IPS DF 6.9 (cell line): Measurements from ENCODE around the gene AIFM3.

Source experiments
- DNase-seq: peaks from one replicate; pipeline ENCODE4 v3.0.0-alpha.2; 2013; ENCODE audit warnings: low read depth, low spot score
- H3K27ac ChIP-seq: one replicate; pipeline ENCODE4 v1.5.1; 2013; ENCODE audit warnings: low read length, control low read depth
- H3K27me3 ChIP-seq: 2 replicates; pipeline ENCODE4 v1.6.1; 2013; ENCODE audit warnings: mild to moderate bottlenecking, low read length; ENCODE audit not compliant: control insufficient read depth, insufficient read depth
- H3K36me3 ChIP-seq: 2 replicates; pipeline ENCODE4 v1.6.1; 2013; ENCODE audit warnings: low read length; ENCODE audit not compliant: control insufficient read depth, insufficient read depth
- H3K4me1 ChIP-seq: 2 replicates; pipeline ENCODE4 v1.6.1; 2013; ENCODE audit warnings: low read length; ENCODE audit not compliant: control insufficient read depth, insufficient read depth
- H3K4me3 ChIP-seq: 2 replicates; pipeline ENCODE4 v1.5.1; 2013; ENCODE audit warnings: mild to moderate bottlenecking, low read length
- H3K9me3 ChIP-seq: 2 replicates; pipeline ENCODE4 v1.6.1; 2013; ENCODE audit warnings: low read length, inconsistent platforms; ENCODE audit not compliant: control insufficient read depth, insufficient read depth
- WGBS: extraction: QIAGEN DNeasy Blood & Tissue Kit; methylation state at CpG from one replicate; pipeline ENCODE4 v1.1.7; 2013; ENCODE audit warnings: mixed read lengths, missing lambda C conversion rate; ENCODE audit not compliant: insufficient read length, insufficient coverage; 5-methylcytosine and 5-hydroxymethylcytosine counted together

AIFM3 gene

DNA sequence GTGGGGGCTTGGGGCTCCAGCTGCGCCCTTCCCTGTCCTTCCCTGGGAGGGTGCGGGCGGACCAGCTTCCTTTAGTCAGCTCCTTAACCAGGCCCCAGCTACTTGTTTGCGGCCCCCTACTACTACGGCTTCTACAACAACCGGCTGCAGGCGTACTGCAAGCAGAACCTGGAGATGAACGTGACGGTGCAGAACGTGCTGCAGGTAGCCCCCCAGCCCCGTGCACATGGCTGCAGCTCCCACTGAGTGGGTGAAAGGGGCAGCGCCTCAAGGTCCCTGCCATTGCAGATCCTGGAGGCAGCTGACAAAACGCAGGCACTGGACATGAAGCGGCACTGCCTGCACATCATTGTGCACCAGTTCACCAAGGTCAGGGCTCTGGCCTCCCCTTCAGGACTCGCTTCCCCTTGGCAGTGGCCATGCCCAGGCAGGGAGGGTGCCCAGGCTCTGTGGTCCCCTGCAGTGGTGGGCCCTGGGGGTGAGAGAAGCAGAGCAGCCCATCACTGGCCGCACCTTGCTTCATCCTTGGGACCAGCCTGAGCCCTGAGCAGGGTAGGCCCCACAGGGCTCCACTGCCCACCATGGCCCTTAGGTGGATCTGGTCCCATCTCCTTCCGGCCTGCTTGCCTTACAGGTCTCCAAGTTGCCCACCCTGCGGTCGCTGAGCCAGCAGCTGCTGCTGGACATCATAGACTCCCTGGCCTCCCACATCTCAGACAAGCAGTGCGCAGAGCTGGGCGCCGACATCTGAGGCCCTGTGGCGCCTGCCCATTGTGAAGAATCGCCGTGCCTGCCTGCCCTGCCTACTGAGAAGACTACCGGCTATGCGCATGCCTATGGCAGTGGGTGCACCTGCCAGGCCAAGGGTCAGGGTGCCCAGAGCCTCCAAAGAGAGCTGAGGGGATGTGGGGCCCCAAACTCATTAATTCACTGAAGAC, 29.8 kb downstream of the AIFM3 start:
- H3K4me3 ChIP-seq, result no peak overlapping the region
- H3K27ac ChIP-seq, result no peak overlapping the region
- H3K36me3 ChIP-seq, result peaks cover 19% of the 10 kb centered on the region
- no peaks in the 10 kb centered on the region for H3K9me3 ChIP-seq
- no peaks in the 10 kb centered on the region for H3K27me3 ChIP-seq
- no peak for DNase-seq
- no CpG with 5 or more reads among the region's 27 CpGs for WGBS
- peaks cover 2% of the 10 kb centered on the region for H3K4me1 ChIP-seq

DNA sequence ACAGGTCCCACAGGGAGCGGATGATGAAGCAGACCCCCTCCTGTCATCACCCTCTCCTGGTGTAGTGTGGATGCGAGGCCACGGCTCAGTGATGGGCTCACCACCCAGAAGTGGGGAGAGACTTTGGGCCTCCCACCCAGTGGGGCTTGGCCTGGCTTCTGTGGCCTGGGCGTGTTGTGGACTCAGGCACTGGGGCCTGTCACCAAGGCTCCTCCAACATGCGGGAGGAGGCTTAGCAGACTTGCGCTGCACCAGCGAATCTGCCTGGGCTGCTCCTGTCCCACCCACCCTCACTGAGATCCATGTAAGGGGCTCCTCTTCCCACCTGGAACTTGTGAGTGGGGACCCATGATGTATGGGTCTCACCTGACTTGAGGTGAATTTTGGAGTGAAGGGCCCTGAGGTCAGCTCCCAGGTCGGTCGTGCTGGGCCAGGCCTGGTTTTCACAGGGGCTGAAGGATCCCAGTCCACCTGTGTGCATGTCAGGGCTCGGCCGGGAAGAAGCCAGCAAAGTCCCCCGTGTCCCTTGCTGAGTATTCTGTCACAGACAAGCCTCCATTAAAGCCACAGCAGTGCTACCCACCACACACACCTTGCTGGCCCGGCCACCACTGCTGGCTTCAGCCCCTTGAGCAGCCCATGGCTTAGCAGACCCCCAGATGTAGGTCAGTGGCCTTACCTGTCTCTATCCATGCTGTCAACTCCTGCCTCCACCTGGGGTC, 30.6 kb downstream of the AIFM3 start:
- Histone ChIP-seq H3K4me1 (peaks cover 2% of the 10 kb centered on the region), H3K36me3 (peaks cover 11% of the 10 kb centered on the region; the same call in 1 of the 2 replicates), H3K27me3 (no peaks in the 10 kb centered on the region), H3K27ac (no peak overlapping the region), H3K9me3 (no peaks in the 10 kb centered on the region), H3K4me3 (no peak overlapping the region)
- no CpG with 5 or more reads among the region's 13 CpGs for WGBS
- no peak for DNase-seq

DNA sequence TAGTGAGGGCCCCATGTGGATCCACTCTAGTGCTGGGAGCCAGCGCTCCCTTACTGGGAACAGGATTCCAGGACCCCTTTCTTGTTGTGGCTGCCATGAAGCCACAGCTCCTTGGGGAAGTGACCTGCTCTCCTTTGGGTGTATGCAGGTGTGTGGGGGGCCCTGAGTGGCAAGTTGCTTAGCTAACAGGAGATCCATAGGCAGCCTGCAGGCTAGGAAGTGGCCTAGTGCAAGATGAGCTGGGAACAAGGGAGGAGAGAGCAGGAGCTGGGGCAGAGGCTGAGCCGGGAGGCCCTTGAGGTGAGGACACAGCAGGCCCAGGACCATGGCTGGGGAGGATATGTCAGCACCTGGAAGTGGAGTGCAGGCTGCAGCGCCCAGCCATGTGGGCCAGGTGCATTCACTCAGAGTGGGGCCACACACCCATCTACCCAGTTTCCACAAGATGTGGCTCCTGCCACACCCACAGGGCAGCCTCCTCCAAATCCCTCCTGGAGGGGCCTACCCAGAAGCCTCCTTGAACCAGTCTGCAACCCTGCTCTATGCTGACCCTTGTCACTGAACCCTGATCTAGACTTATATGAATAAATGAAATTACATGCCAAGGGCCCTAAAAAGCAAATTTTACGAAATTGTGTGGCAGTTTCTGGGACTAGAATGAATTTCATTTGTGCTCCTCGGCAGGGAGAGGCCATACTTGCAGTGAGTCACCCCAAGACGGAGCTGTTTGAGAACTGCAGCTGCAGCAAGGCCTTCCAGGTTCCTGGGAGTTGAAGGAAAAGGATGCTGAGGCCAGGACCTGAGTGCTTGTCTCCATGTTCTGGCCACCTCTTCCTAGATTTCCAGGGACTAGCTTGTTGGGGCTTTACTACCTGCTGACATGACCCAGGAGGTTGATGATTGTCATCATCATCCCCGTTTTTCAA, 31.6 kb downstream of the AIFM3 start:
- no peak for DNase-seq
- Histone ChIP-seq H3K27me3 (no peaks in the 10 kb centered on the region), H3K4me1 (peaks cover 2% of the 10 kb centered on the region), H3K9me3 (no peaks in the 10 kb centered on the region), H3K36me3 (peaks cover 8% of the 10 kb centered on the region; the same call in 1 of the 2 replicates), H3K4me3 (no peak overlapping the region), H3K27ac (no peak overlapping the region)
- no CpG with 5 or more reads among the region's 7 CpGs for WGBS

DNA sequence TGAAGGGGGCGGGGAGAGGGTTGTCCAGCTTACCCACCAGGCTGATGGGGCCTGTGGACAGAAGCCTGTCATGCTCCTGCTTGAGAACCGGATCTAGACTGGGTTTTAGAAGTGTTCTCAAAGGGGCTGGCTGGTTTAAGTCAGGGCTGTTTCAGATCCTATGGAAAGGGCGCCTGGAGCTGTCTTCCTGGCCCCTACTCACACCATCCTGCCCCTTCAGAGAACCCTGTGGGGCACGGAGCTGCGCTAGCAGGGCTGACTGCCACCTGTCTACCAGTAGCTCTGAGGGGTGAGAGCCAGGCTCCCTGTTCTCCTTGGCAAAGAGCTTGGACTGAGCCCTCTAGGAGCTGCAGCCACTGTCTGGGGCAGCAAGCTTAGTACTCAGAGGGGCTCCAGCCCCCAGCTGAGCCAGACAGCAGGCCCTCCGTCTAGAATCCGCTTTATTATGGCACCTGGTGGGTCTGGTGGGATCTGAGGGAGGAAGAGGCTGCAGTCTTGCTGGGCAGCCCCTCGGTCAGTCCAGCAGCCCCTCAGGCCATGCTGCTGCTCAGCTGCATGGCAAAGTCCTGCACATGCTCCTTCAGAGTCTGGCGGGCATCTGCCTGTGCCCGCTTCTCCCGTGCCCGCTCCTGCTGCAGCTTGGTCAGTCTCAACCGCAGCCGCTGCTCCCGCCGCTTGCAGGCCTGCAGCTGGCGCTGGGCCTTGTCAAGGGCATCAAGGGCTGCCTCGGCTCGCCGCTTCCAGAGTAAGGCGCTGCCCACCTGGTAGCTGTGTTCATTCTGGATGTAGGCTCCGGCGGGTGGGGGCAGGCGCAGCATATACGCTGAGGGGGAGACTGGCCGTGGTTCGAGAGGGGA, 32.5 kb downstream of the AIFM3 start:
- Histone ChIP-seq H3K9me3 (no peaks in the 10 kb centered on the region), H3K27me3 (no peaks in the 10 kb centered on the region), H3K4me1 (peaks cover 2% of the 10 kb centered on the region), H3K36me3 (peaks cover 8% of the 10 kb centered on the region; the same call in 1 of the 2 replicates), H3K27ac (no peak overlapping the region), H3K4me3 (no peak overlapping the region)
- no peak for DNase-seq
- no CpG with 5 or more reads among the region's 27 CpGs for WGBS

DNA sequence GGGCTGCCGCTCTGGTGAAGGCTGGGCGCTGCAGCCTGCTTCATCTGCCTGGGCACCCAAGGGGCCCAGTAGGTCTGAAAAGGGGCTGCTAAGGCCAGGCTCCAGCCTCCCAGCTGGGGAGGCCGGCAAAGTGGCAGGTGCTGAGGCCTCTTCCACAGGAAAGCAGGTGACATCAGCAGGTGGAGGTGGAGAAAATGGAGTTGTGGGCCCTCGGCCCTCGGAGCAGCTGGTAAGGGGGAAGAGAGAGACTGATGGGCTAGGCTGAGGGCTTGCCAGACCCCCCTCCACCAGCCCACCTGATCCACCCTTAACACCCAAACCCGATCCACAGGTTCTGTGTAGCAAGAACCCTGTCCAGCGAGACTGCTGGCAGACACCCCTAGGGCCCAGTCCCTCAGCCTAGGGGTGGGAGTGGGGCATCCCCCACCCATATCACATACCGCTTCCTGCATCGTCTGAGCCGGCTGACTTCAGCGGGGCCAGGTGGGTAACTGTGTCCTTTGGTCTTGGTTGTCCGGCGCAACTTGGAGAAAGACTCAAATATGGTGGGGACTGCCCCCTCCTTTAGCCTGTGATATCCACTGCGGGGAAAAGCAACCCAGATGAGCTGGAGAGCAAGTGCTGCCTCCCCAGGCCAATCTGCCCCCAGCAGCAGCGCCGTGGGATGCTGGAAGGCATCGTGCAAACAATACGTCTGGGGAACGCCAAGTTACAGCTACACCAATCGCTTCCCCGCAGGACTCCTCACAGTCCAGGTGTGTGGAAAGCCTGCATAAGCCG, 33.3 kb downstream of the AIFM3 start:
- peaks cover 8% of the 10 kb centered on the region; the same call in 1 of the 2 replicates for H3K36me3 ChIP-seq
- no CpG with 5 or more reads among the region's 22 CpGs for WGBS
- H3K4me3 ChIP-seq, result no peak overlapping the region; the same call in 1 of the 2 replicates
- peaks cover 2% of the 10 kb centered on the region for H3K4me1 ChIP-seq
- no peaks in the 10 kb centered on the region for H3K9me3 ChIP-seq
- no peaks in the 10 kb centered on the region for H3K27me3 ChIP-seq
- no peak for DNase-seq
- no peak overlapping the region for H3K27ac ChIP-seq

DNA sequence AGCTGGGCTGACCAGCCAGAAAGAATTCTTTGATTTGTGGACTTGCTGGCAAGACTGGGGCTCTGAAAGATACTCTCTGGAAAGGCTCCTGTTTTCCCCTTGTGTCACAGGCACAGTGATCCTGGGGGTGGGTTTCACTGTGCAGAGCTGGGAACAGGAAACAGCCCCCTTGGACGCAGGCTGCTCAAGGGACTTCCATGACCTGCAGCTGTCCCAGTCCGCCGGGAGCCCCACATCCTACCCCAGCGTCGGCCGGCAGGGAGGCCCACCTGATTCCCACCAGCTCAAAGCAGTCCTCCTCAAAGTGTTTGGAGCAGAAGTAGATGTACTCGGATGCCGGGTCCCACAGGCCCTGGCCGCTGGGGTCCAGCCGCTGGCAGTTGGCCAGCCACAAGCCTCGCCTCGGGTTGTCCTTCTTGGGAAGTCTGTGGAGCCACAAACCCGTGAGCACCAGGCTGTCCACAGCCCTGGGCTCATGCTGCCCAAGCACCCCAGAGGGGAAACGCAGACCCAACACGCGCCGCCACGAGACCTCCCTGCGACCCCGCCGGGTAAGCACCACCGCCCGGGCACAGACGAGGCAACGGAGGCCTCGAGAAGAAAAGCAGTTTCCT, 34.0 kb downstream of the AIFM3 start:
- H3K27me3 ChIP-seq, result no peaks in the 10 kb centered on the region
- DNase-seq, result no peak
- no peaks in the 10 kb centered on the region for H3K9me3 ChIP-seq
- WGBS, result no CpG with 5 or more reads among the region's 26 CpGs
- peaks cover 2% of the 10 kb centered on the region for H3K4me1 ChIP-seq
- peaks cover 8% of the 10 kb centered on the region; the same call in 1 of the 2 replicates for H3K36me3 ChIP-seq
- H3K27ac ChIP-seq, result no peak overlapping the region
- peak overlapping the region; percentile 91; the same call in 1 of the 2 replicates for H3K4me3 ChIP-seq

DNA sequence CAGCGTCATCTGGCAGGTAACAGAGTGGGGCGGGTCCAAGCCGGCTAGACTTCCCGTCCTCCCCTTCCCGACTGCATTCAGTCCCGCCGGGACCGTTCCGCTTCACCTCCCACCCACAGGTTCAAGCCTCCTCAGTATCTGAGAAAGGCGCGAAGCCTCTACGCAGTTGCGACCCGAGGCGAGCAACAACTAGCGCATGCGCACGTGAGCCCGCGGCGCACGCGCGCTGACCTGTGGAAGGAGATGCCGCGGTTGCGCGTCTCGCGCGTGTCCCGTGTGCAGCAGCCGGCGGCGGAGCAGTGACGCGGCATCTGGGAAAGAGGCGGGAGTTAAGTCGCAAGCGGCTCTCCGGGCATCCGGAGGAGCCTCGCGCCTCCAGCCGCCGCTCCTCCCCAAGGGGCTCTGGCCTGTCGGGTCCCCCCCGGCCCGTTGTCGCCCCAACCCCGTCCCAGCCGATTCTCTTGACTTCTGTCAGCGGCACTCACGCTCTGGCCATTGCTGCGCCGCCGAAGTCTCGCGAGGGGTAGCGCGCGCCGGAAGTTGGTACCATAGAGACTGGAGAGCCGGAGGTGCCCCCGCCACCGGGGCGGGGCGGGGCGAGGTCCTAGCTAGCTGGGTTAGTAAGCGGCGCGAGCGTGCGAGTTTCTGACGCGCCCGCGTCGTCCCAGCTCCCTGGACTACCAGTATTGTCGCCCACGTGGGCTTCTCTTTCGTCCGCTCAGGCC, 34.7 kb downstream of the AIFM3 start, which contains the start of gene THAP7:
TSS of gene THAP7 (minus strand) at position 518 of the 725 bp plus-strand sequence. CDS start at position 311, 207 bp downstream.
- Histone ChIP-seq H3K27ac (no peak within 1 kb of the TSS), H3K36me3 (peaks cover 8% of the 10 kb centered on the region; the same call in 1 of the 2 replicates), H3K4me1 (peaks cover 2% of the 10 kb centered on the region), H3K4me3 (peak within 1 kb of the TSS; percentile 91), H3K27me3 (no peaks in the 10 kb centered on the region), H3K9me3 (no peaks in the 10 kb centered on the region)
- DNase-seq, result no peak
- no CpG with 5 or more reads among the region's 83 CpGs for WGBS

DNA sequence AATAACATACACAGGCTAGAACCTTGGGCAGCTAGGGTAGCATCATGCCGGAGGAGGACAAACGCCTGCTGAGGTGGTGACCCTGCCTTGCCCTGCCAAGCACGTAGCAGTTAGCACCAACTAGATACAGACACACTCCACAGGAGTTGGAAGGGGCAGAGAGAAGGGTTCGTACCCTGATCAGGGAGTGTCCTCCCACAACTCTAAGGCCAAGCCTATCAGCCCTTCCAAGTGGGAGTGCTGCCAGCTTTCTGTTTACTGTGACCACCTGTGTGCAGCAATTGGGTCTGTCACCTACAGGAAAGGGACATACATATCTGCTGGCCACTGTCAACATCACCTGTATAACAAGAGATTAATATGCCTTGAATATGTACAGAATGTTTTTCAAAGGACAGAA, 36.7 kb downstream of the AIFM3 start:
- H3K4me3 ChIP-seq, result no peak overlapping the region
- no peaks in the 10 kb centered on the region for H3K27me3 ChIP-seq
- no CpG with 5 or more reads among the region's 4 CpGs for WGBS
- no peaks in the 10 kb centered on the region for H3K9me3 ChIP-seq
- H3K4me1 ChIP-seq, result peaks cover 2% of the 10 kb centered on the region
- no peak for DNase-seq
- peaks cover 8% of the 10 kb centered on the region; the same call in 1 of the 2 replicates for H3K36me3 ChIP-seq
- H3K27ac ChIP-seq, result no peak overlapping the region
